ENCODE measurements around the gene CCDC3. TPM values are rescaled to one million over a fixed set of nuclear protein-coding genes. Genes with fewer than 3 reads are reported as not detected.
"Not testable (repeated sequence)": the region's sequence is repeated elsewhere in the genome, so short reads cannot be mapped to it uniquely, and the experiment has no call there.

Gene CCDC3
- total RNA-seq, 1 donor from 2014 or later, result 0.13 TPM

DNA sequence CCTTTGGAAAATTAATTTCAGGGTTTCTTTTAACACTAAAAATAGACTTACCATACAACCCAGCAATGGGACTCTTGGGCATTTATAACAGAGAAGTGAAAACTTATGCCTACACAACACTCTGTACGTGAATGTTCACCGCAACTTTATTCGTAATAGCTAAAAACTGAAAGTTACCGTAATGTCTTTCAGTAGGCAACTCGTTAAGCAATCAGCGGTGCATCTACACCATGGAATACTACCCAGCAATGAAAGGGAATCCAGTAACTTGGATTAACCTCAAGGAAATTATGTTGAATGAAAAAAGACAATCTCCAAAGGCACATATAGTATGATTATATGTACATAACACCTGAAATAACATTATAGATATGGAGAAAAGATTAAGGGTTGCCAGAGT lies 16.2 kb downstream of the CCDC3 start:
- H3K4me3 Mint-ChIP-seq, result no peak overlapping the region
- H3K27ac Mint-ChIP-seq, result no peak overlapping the region
- H3K9me3 Mint-ChIP-seq, result no peaks in the 10 kb centered on the region
- H3K4me1 Mint-ChIP-seq (ENCODE audit: low read depth), result no peaks in the 10 kb centered on the region
- no peak for DNase-seq (ENCODE audit: low spot score)
- intact Hi-C loops (cut with micrococcal nuclease), result no loop called here
- H3K27me3 Mint-ChIP-seq (ENCODE audit: insufficient read depth), result peaks cover under 1% of the 10 kb centered on the region
- H3K36me3 Mint-ChIP-seq (ENCODE audit: low read depth), result no peaks in the 10 kb centered on the region

DNA sequence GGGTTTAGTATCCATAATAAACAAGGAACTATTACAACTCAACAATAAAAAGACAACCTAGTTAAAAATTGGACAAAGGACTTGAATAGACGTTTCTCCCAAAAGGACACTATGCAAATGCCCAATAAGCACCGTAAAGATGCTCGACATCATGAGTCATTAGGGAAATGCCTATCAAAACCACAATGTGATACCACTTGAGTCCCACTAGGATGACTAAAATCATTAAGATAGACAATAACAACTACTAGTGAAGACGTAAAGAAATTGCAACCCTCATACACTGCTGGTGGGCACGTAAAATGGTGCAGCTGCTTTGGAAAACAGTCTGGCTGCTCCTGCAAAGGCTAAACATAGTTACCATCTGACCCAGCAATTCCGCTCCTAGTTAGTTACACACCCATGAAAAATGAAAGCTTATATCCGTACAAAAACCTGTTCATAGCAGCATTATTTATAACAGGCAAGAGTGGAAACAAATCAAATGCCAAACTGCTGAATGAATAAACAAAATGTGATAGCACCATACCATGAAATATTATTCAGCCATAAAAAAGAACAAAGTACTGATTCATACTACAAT lies 17.3 kb downstream of the CCDC3 start:
- intact Hi-C loops (cut with micrococcal nuclease), result no loop called here
- Mint-ChIP-seq H3K36me3 (ENCODE audit: low read depth) (no peaks in the 10 kb centered on the region), H3K4me1 (ENCODE audit: low read depth) (no peaks in the 10 kb centered on the region), H3K4me3 (no peak overlapping the region), H3K27ac (no peak overlapping the region), H3K27me3 (ENCODE audit: insufficient read depth) (peaks cover 2% of the 10 kb centered on the region), H3K9me3 (no peaks in the 10 kb centered on the region)
- no peak for DNase-seq (ENCODE audit: low spot score)

DNA sequence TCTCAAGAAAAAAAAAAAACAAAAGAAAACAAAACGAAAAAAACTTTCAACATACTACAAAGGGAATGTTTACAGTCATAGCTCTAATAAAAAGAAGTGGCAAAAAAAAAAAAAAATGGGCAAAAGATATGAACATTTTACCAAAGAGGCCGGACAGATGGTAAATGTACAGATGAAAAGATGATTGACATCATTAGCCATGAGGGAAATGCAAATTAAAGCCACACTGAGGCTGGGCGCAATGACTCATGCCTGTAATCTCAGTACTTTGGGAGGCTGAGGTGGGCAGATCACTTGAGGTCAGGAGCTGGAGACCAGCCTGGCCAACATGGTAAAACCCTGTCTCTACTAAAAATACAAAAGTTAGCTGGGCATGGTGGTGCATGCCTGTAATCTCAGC lies 17.9 kb downstream of the CCDC3 start:
- H3K27ac Mint-ChIP-seq; DNase-seq (ENCODE audit: low spot score); H3K4me1 Mint-ChIP-seq (ENCODE audit: low read depth); H3K36me3 Mint-ChIP-seq (ENCODE audit: low read depth); H3K9me3 Mint-ChIP-seq; H3K4me3 Mint-ChIP-seq; intact Hi-C loops (cut with micrococcal nuclease); H3K27me3 Mint-ChIP-seq (ENCODE audit: insufficient read depth): not testable (repeated sequence)

DNA sequence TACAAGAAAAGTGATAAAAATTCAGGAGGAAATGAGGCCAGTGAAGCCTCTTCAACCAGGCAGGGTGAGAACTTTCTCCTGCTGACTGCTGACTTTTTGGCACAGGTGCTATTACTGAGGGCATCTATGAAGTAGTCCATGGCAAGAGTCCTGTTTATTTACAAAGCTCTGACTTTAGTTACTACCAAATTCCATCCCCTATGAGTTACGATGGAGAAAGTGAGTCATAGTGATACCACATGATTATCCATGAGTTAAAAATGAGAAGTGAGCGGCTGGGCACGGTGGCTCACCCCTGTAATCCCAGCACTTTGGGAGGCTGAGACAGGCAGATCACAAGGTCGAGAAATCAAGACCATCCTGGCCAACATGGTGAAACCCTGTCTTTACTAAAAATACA lies 19.9 kb downstream of the CCDC3 start:
- intact Hi-C loops (cut with micrococcal nuclease), result no loop called here

DNA sequence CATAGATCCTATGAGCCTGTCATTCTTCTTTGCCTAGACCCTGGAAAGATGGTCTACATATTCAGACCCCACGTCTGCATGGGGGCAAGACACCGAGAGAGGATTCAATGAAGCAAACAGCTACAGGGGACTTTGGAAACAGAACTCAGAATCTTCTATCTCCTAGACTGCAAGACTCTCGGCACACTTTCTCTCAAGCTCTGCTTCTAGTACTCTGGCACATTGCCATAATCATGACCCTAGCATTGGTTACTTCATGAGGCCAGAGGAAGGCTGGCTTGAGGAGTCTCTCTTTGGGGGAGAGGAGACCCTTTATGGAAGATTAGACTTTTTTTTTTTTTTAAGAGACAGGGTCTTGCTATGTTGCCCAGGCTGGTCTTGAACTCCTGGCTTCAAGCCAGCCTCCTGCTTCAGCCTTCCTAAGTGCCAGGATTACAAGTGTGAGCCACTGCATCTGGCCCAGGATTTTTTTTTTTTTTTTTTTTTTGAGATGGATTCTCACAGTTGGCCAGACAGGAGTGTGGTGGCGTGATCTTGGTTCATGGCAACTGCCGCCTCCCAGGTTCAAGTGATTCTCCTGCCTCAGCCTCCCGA lies 20.7 kb downstream of the CCDC3 start:
- no peak for DNase-seq (ENCODE audit: low spot score)
- H3K27me3 Mint-ChIP-seq (ENCODE audit: insufficient read depth), result peaks cover 4% of the 10 kb centered on the region
- intact Hi-C loops (cut with micrococcal nuclease), result no loop called here
- no peaks in the 10 kb centered on the region for H3K4me1 Mint-ChIP-seq (ENCODE audit: low read depth)
- H3K4me3 Mint-ChIP-seq, result no peak overlapping the region
- H3K27ac Mint-ChIP-seq, result no peak overlapping the region
- no peaks in the 10 kb centered on the region for H3K9me3 Mint-ChIP-seq
- H3K36me3 Mint-ChIP-seq (ENCODE audit: low read depth), result no peaks in the 10 kb centered on the region

More for the DNA sequence above, 19.9 kb downstream of the CCDC3 start:
- Mint-ChIP-seq H3K36me3 (ENCODE audit: low read depth) (no peaks in the 10 kb centered on the region), H3K27me3 (ENCODE audit: insufficient read depth) (peaks cover 2% of the 10 kb centered on the region), H3K4me3 (no peak overlapping the region), H3K4me1 (ENCODE audit: low read depth) (no peaks in the 10 kb centered on the region), H3K9me3 (no peaks in the 10 kb centered on the region), H3K27ac (no peak overlapping the region)
- no peak for DNase-seq (ENCODE audit: low spot score)

DNA sequence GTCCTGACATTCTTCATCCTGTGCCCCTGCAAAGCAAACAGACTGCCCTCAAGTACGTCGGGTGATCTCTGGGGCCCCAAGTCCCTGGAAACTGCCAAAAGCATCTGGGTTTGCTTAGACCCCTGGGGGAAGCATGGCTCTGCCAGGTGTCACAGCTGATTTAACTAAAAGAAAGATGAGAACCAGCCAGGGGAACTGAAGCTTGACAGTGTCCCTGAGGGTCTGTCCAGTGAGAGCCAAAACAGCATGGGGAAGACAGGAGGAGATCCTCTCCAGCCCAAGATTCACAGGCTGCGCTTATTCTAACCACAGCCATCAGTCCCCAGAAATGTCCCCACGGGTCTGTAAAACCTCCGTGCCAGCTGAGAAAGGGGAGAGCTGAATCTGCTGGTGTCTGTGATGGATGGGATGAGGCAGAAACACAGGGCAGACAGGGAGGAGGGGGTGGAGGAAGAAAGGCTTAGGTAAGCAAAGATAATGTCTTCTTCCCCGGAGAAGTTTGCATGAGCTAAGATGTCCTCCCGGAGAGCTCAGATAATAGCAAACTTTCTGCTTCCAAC lies 21.3 kb downstream of the CCDC3 start:
- Mint-ChIP-seq H3K36me3 (ENCODE audit: low read depth) (no peaks in the 10 kb centered on the region), H3K27ac (no peak overlapping the region), H3K27me3 (ENCODE audit: insufficient read depth) (peaks cover 4% of the 10 kb centered on the region), H3K4me1 (ENCODE audit: low read depth) (no peaks in the 10 kb centered on the region), H3K4me3 (no peak overlapping the region), H3K9me3 (no peaks in the 10 kb centered on the region)
- DNase-seq (ENCODE audit: low spot score), result no peak
- intact Hi-C loops (cut with micrococcal nuclease), result no loop called here

DNA sequence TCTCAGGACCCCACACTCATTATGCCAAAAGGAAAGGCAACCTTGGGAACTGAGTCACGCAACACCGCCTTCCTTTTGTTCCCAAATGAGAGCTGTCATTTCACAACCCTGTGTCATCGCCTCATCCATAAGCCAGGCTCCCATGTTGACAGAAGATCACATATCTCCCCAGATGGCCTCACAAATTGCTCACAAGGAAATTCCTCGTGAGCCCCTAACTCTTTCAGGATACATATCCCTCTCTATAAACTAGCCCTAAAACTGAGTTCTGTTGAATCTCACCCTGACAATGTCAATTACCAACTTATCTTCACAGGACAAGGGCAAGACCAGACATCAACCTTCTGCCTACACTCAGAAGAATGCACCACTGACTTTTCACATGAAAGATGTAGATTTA lies 22.6 kb downstream of the CCDC3 start:
- Mint-ChIP-seq H3K4me3 (no peak overlapping the region), H3K36me3 (ENCODE audit: low read depth) (no peaks in the 10 kb centered on the region), H3K9me3 (no peaks in the 10 kb centered on the region), H3K4me1 (ENCODE audit: low read depth) (no peaks in the 10 kb centered on the region), H3K27me3 (ENCODE audit: insufficient read depth) (peaks cover 4% of the 10 kb centered on the region), H3K27ac (no peak overlapping the region)
- intact Hi-C loops (cut with micrococcal nuclease), result no loop called here
- no peak for DNase-seq (ENCODE audit: low spot score)

DNA sequence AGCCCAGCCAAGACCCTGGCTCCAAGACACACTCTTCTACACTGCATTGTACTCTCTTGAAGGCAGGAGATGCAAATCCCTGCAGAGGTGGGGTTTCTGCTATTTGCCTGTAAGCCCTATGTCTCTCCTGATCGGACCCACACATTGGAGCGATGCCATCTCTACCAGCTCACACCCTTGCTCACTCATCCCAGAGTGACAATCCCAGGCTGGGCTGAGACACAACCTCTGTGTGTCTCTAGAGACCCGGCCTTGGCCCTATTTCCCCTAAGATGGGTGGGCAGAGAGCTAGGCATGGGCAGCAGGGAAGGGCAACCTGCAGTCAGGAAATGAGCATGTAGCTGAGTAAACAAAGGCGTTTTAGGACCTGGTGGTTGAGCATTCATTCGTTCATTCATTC lies 25.6 kb downstream of the CCDC3 start:
- DNase-seq (ENCODE audit: low spot score), result no peak
- no peaks in the 10 kb centered on the region for H3K9me3 Mint-ChIP-seq
- no peaks in the 10 kb centered on the region for H3K36me3 Mint-ChIP-seq (ENCODE audit: low read depth)
- H3K27ac Mint-ChIP-seq, result no peak overlapping the region
- no peaks in the 10 kb centered on the region for H3K4me1 Mint-ChIP-seq (ENCODE audit: low read depth)
- intact Hi-C loops (cut with micrococcal nuclease), result no loop called here
- H3K27me3 Mint-ChIP-seq (ENCODE audit: insufficient read depth), result peaks cover 4% of the 10 kb centered on the region
- no peak overlapping the region for H3K4me3 Mint-ChIP-seq

DNA sequence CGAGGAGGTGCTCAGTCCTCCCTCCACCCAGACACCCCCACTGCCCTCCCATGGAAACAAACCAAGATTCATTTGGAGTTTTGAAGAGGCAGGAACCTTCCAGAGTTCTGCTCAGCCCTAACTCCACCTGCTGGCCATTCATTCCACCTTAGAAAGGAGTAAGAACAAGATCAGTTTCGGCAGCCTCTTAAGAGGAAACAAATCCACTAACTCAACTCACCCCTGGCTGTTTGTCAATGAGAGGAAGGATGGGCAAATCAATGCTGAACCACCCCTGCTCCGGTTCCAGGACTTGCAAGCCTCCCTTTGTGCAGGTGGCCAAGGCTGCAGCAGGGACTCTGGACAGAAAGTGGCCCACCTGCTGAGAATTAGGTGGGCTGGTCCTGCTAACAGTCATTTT lies 26.2 kb downstream of the CCDC3 start:
- H3K27me3 Mint-ChIP-seq (ENCODE audit: insufficient read depth), result peaks cover 3% of the 10 kb centered on the region
- H3K4me3 Mint-ChIP-seq, result no peak overlapping the region
- H3K27ac Mint-ChIP-seq, result no peak overlapping the region
- intact Hi-C loops (cut with micrococcal nuclease), result no loop called here
- H3K9me3 Mint-ChIP-seq, result no peaks in the 10 kb centered on the region
- DNase-seq (ENCODE audit: low spot score), result no peak
- no peaks in the 10 kb centered on the region for H3K36me3 Mint-ChIP-seq (ENCODE audit: low read depth)
- H3K4me1 Mint-ChIP-seq (ENCODE audit: low read depth), result no peaks in the 10 kb centered on the region

DNA sequence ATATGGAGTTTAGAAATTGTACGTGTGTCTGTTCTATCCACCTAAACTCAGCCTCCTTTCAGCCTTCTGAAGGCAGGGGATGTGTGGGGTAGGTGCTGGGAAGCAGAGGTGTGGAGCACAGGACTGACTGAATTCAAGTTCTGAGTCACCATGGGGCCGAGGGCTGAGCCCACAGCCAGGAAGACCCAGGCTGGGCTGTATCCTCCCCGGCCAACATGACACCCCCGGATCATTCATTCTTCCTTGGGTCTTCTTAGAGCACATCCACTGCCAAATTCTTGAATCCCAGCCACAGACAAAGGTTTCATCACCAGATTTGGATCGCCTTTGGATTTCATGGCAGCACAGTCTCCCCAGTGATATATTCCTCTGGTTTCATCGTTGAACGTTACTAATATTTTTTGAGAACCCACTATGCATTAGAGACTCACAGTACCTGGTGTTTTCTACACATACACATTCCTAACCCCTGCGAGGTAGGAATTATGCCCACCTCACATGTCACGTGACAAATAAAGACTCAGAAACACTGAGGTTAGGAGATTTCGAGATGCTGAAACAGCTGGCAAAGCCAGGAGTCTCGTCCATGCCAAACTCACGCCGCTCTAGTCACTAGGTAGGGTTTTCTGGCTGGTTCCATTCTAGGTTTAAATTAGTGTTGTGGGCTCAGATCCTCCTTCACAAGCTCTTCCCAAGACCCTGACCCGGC lies 26.9 kb downstream of the CCDC3 start:
- H3K4me3 Mint-ChIP-seq, result no peak overlapping the region
- no peaks in the 10 kb centered on the region for H3K36me3 Mint-ChIP-seq (ENCODE audit: low read depth)
- DNase-seq (ENCODE audit: low spot score), result no peak
- no peaks in the 10 kb centered on the region for H3K9me3 Mint-ChIP-seq
- H3K4me1 Mint-ChIP-seq (ENCODE audit: low read depth), result no peaks in the 10 kb centered on the region
- H3K27me3 Mint-ChIP-seq (ENCODE audit: insufficient read depth), result peaks cover 4% of the 10 kb centered on the region
- H3K27ac Mint-ChIP-seq, result no peak overlapping the region
- intact Hi-C loops (cut with micrococcal nuclease), result no loop called here

DNA sequence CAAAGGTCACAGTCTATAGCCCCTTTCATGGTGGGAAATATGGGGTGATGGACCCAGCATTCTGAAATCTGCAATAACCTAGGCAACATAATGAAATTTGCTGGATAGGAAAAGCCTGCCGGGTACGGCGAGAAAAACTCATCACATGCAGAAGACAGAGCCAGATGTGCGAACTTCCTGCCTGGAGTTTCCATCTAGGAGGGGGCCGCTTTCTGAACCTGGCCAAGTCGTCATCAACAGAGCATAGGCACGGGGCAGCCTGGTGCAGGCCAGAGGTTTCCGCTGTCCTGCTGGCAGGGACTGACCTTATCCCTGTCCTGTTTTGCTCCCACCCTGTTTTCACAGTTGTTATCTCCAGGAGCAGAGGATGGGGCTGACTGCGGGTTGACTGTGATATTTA lies 27.4 kb downstream of the CCDC3 start:
- intact Hi-C loops (cut with micrococcal nuclease), result no loop called here
- H3K36me3 Mint-ChIP-seq (ENCODE audit: low read depth), result no peaks in the 10 kb centered on the region
- H3K4me1 Mint-ChIP-seq (ENCODE audit: low read depth), result no peaks in the 10 kb centered on the region

DNA sequence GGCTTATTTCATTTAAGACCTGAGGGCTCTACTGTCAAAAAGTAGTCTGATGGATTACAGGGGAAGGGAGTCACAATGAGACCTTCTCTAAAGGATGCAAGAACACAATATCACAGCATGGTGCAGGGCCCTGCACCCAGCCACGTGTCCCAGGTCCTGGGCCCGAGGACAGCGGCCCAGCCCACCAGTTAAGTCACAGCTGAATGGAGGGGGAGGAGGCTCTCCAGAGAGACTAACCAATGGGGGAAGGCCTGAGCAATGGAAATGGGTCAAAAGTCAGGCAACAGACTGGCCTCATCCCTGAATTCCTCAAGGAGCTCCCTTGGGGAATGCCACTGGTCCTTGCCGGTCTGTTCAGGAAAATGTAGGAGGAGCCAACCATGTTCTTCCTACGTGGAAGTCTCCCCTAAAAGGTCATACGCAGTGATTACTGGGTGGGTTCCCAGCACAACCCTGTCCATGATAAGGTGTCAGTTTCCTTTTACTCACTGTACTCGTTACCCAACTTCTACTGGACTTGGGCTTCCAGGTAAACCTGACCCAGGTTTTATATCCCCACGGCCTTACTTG lies 28.3 kb downstream of the CCDC3 start:
- no peaks in the 10 kb centered on the region for H3K4me1 Mint-ChIP-seq (ENCODE audit: low read depth)
- H3K4me3 Mint-ChIP-seq, result no peak overlapping the region
- H3K27me3 Mint-ChIP-seq (ENCODE audit: insufficient read depth), result peaks cover 4% of the 10 kb centered on the region
- no peak overlapping the region for H3K27ac Mint-ChIP-seq
- DNase-seq (ENCODE audit: low spot score), result no peak
- no peaks in the 10 kb centered on the region for H3K9me3 Mint-ChIP-seq
- H3K36me3 Mint-ChIP-seq (ENCODE audit: low read depth), result no peaks in the 10 kb centered on the region
- intact Hi-C loops (cut with micrococcal nuclease), result no loop called here

More for the DNA sequence above, 27.4 kb downstream of the CCDC3 start:
- Mint-ChIP-seq H3K27ac (no peak overlapping the region), H3K4me3 (no peak overlapping the region), H3K9me3 (no peaks in the 10 kb centered on the region), H3K27me3 (ENCODE audit: insufficient read depth) (peaks cover 4% of the 10 kb centered on the region)
- no peak for DNase-seq (ENCODE audit: low spot score)

DNA sequence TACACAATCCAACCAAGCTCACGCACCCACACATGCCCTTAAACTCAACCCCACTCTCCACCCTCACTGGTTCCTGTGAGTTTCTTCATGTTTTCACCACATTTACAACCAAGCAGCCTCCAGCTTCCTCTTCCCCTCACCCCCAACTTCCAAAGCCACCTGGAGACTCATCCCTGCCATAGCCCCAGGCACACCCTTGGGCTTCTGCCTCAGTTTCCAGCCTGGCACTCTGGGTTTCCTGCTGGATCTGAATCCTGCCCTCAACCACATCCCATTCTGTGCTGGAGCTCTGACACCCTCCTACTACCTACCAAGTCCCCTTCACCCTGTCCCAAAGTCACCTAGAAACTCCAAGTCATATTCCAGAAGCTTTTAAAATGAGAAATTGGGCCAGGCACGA lies 29.4 kb downstream of the CCDC3 start:
- intact Hi-C loops (cut with micrococcal nuclease), result no loop called here
- Mint-ChIP-seq H3K27ac (no peak overlapping the region), H3K4me3 (no peak overlapping the region), H3K27me3 (ENCODE audit: insufficient read depth) (peaks cover 4% of the 10 kb centered on the region), H3K4me1 (ENCODE audit: low read depth) (no peaks in the 10 kb centered on the region), H3K36me3 (ENCODE audit: low read depth) (no peaks in the 10 kb centered on the region), H3K9me3 (peaks cover 6% of the 10 kb centered on the region)
- no peak for DNase-seq (ENCODE audit: low spot score)

All from activated T-helper 1 cell treated with anti-CD3 and anti-CD28 coated beads, Interleukin-12 subunit alpha, Interleukin-12 subunit beta, Interleukin-2, Interleukin-4 antibody, amounts not matched to agents 30 ng/mL and 10 ng/mL and 1 ng/mL, durations not matched to agents 14 hours and 24 hours and 36 hours (primary cell).